Natural killer cell treated with Interleukin-12 subunit alpha and Interleukin-12 subunit beta and Interleukin-15 and Interleukin-18, amount 100 ng/mL, for 72 hours (primary cell): ENCODE data around the gene SMC1A. TPM values are rescaled to one million over a fixed set of nuclear protein-coding genes. Genes with fewer than 3 reads are reported as not detected.
"Not testable (repeated sequence)": the region's sequence is repeated elsewhere in the genome, so short reads cannot be mapped to it uniquely, and the experiment has no call there.

Source experiments
- ATAC-seq, 2 donors: fragments of 150-1000 bp; cut with Tn5 transposase in 1 of 2; sonication (Bioruptor Pico), chemical (Tn5 transposase) in 1 of 2; 2 replicates each; pipeline ENCODE4 v1.10.0; 2021
- DNase-seq: peaks from one replicate; pipeline ENCODE4 v3.0.0; 2022; ENCODE audit warnings: low spot score
- H3K27ac Mint-ChIP-seq, 2 donors: 1 replicate in 1 of 2; 2 replicates in 1 of 2; pipeline ENCODE4 v1.8.0; 2022; ENCODE audit warnings: mixed read lengths in 2 of 2, mild to moderate bottlenecking in 1 of 2, moderate library complexity in 1 of 2
- H3K27me3 Mint-ChIP-seq, 2 donors: 1 replicate in 1 of 2; 2 replicates in 1 of 2; pipeline ENCODE4 v1.8.0; 2022; ENCODE audit warnings: mixed read lengths in 2 of 2
- H3K36me3 Mint-ChIP-seq: one replicate; pipeline ENCODE4 v1.8.0; 2022; ENCODE audit warnings: mixed read lengths
- H3K4me1 Mint-ChIP-seq, 2 donors: 1 replicate in 1 of 2; 2 replicates in 1 of 2; pipeline ENCODE4 v1.8.0; 2022; ENCODE audit warnings: low read depth in 2 of 2, mixed read lengths in 2 of 2, mild to moderate bottlenecking in 1 of 2
- H3K4me3 Mint-ChIP-seq: one replicate; pipeline ENCODE4 v1.8.0; 2022; ENCODE audit warnings: mixed read lengths
- H3K9me3 Mint-ChIP-seq: 2 replicates; pipeline ENCODE4 v1.8.0; 2022; ENCODE audit warnings: mixed read lengths
- total RNA-seq, 2 donors: library from RNA; stranded (reverse); gene quantifications; one replicate each; pipeline ENCODE4 v1.2.3, GENCODE V29; 2022

The SMC1A gene
- total RNA-seq, 2 donors from 2014 or later, result 146 to 147 TPM

DNA sequence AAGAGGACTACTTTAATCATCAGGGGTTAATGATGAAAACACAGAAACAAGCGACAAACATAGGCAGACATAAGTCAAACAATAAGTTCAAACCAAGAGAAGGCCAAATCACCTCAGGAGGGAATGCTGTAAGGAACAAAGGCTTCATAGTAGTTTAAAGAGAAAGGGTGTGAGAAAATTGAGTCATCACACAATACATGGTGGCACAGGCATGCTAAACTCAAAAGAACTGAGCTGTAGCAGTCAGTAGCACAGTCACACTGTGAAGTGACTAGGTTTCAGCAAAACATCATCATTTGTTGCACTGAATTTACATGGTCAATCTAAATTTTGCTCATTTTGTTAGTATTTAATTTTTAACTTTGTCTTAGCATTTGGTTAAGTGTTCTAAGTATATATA is 24.2 kb downstream of the SMC1A start:
- H3K36me3 Mint-ChIP-seq, result peaks cover 32% of the 10 kb centered on the region
- H3K27ac Mint-ChIP-seq, result no peak overlapping the region
- no peak for DNase-seq

DNA sequence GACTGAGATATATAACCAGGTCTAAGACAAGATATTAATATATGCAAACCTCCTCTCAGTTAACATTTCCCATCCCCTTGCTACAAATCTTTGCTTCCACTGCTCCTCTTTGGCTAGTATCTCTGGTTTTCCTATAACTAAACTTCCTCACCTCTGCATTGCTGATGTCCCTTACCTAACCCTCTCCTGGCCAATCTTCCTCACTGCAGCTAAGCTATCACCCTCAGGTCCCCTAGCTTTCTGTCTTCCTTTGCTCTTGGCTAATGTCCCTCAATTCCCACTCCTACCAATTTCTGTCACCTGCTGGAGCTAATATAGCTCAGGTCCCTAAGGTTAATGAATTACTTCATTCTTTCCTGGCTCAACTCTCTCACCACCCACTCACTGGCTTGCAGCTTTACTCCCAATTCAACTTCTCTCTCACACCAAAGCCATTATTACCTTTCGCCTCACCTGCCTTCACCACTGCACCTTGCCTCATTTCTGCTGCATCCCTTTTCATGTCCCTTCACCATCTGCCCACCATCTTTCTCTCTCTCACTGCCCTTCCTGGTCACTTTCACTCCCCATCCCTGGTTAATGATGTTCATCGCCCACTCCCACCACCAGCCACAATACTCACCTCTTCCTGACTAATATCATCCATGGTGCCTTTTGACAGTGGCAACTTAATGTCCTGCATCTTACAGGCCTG is 26.7 kb downstream of the SMC1A start:
- Mint-ChIP-seq H3K27ac (no peak overlapping the region), H3K4me3 (no peak overlapping the region), H3K9me3 (no peaks in the 10 kb centered on the region), H3K36me3 (peaks cover 19% of the 10 kb centered on the region), H3K27me3 (no peaks in the 10 kb centered on the region), H3K4me1 (peaks cover 0 to 3% of the 10 kb centered on the region in 2 donors)
- ATAC-seq (no peak), DNase-seq (no peak)

More for the DNA sequence above, 24.2 kb downstream of the SMC1A start:
- H3K27me3 Mint-ChIP-seq, result no peaks in the 10 kb centered on the region
- H3K4me3 Mint-ChIP-seq, result no peak overlapping the region
- peaks cover 0 to 3% of the 10 kb centered on the region in 2 donors for H3K4me1 Mint-ChIP-seq
- ATAC-seq, result no peak
- H3K9me3 Mint-ChIP-seq, result no peaks in the 10 kb centered on the region

DNA sequence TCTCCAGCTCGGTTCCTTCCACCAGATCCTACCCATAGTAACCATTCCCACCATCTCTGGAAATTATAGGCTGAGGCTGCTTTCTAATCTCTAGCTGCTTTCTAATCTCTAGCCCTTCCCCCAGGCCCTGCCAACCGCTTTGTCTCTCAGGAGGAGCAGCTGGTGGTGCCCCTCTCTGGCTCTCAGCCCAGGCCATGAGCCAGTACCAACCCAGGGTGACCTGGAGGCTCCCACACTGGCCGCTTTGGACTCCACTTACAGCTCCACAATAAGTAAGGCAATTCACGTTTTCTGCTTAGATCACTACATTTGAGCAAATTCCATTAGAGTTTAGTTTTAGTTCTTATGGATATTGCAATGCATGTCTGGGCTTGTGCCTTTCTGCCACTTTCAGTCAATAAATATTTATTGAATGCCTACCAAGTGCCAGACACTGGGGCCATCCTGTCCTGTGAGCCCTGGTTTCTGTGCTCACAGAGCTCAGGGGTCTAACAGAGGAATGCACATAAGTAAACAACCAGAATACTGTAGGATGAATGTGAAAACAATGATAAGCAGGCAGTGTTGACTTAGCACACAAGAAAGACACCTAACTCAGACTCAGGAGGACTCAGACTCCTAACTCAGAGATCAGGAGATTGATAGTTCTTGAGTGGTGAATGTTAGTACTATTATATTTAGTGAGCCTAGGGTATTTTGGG is 38.9 kb downstream of the SMC1A start:
- ATAC-seq (no peak), DNase-seq (no peak)
- H3K27me3 Mint-ChIP-seq, result no peaks in the 10 kb centered on the region
- H3K9me3 Mint-ChIP-seq, result no peaks in the 10 kb centered on the region
- no peaks in the 10 kb centered on the region for H3K36me3 Mint-ChIP-seq
- no peak overlapping the region for H3K4me3 Mint-ChIP-seq
- peaks cover 0 to 5% of the 10 kb centered on the region in 2 donors for H3K4me1 Mint-ChIP-seq
- no peak overlapping the region for H3K27ac Mint-ChIP-seq

DNA sequence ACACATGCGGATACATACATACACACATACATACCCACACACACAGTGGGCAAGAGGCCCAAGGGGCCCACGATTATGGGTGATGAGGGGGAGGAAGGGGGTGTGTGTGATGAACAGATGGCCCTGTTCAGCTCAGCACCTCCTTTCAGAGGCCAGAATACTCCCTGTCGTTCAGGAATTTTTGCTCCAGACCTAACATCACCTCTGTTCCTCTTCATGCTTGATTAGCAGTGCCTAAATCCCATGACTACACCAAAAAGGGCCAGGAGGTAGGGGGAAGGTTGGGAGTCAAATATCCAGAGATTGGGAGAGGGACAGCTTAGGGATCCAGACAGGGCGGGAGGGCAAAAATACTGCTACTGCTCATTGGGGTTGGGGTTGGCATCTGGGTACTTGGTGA is 42.7 kb downstream of the SMC1A start:
- Mint-ChIP-seq H3K9me3 (no peaks in the 10 kb centered on the region), H3K36me3 (peaks cover 9% of the 10 kb centered on the region), H3K27me3 (no peaks in the 10 kb centered on the region), H3K4me3 (no peak overlapping the region), H3K27ac (no peak overlapping the region), H3K4me1 (peaks cover 0 to 8% of the 10 kb centered on the region in 2 donors)
- DNase-seq (no peak), ATAC-seq (no peak)

DNA sequence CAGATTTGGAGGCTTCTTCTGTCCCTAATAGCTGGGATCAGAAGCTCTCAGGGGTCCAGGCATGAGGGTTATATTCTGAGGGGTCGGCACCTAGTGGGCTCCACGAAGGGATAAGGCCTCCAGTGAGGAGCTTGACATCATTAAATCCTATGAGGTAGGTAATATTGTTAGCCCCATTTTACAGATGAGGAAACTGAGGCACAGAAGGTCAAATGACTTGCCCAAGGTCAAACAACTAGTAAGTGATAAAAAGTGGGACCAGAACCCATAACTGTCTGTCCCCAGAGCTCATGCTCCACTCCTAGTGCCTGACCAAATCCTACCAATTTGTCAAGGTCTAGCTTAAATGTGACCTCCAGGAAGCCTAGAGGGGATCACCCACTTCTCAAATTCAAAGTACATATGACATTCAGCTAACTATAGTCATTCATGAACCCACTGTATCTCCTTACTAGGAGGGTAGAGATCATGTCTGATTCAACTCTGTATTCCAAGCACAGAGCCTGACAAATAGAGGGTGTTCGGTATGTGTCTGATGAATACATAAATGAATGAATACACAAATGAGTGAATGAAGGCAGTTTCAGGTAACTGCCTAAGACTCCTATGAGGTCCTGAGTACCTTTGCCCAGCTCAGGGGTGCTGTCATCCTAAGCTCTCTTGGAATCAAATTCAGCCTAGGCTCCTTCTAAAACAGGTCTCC is 43.3 kb downstream of the SMC1A start:
- DNase-seq, result no peak
- H3K4me1 Mint-ChIP-seq, result peaks cover 6 to 14% of the 10 kb centered on the region in 2 donors
- H3K4me3 Mint-ChIP-seq, result no peak overlapping the region
- H3K36me3 Mint-ChIP-seq, result peaks cover 9% of the 10 kb centered on the region
- no peak overlapping the region for H3K27ac Mint-ChIP-seq
- H3K9me3 Mint-ChIP-seq, result no peaks in the 10 kb centered on the region
- no peaks in the 10 kb centered on the region for H3K27me3 Mint-ChIP-seq
- ATAC-seq, result no peak

- H3K9me3 Mint-ChIP-seq, result no peaks in the 10 kb centered on the region
- no peak overlapping the region for H3K27ac Mint-ChIP-seq
- DNase-seq (no peak), ATAC-seq (no peak)
- peaks cover 9% of the 10 kb centered on the region for H3K36me3 Mint-ChIP-seq
- H3K4me3 Mint-ChIP-seq, result no peak overlapping the region
- peaks cover 6 to 14% of the 10 kb centered on the region in 2 donors for H3K4me1 Mint-ChIP-seq
- H3K27me3 Mint-ChIP-seq, result no peaks in the 10 kb centered on the region
Measured at GRCh38 chrX:53377464-53377863, 45.0 kb downstream of the SMC1A start.

- DNase-seq (no peak), ATAC-seq (no peak)
- H3K4me1 Mint-ChIP-seq, result peaks cover 6 to 14% of the 10 kb centered on the region in 2 donors
- H3K36me3 Mint-ChIP-seq, result peaks cover 9% of the 10 kb centered on the region
- H3K27ac Mint-ChIP-seq, result no peak overlapping the region
- H3K4me3 Mint-ChIP-seq, result no peak overlapping the region
- no peaks in the 10 kb centered on the region for H3K27me3 Mint-ChIP-seq
- no peaks in the 10 kb centered on the region for H3K9me3 Mint-ChIP-seq
Measured at GRCh38 chrX:53376888-53377287, 45.6 kb downstream of the SMC1A start.

DNA sequence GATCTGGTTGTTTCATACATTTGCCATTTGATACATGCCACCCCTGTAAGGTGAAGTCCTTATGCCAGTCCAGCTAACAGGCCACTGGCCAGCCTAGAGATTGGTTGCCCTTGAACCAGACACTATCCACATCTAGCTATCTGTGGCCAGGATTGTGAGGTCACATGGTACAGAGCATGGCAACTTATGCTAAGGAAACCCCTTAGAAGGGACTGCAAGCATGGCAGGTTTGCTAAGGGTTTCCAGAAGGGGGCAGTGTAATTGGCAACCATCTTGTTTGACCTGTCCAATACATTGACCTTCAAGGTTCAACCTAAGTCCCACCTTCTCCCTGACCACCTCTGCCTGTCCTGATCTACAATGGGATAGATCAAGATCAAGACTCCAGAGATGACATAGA is 47.5 kb downstream of the SMC1A start:
- no peak overlapping the region for H3K4me3 Mint-ChIP-seq
- H3K4me1 Mint-ChIP-seq, result peaks cover 6 to 9% of the 10 kb centered on the region in 2 donors
- H3K9me3 Mint-ChIP-seq, result no peaks in the 10 kb centered on the region
- DNase-seq (no peak), ATAC-seq (no peak)
- no peaks in the 10 kb centered on the region for H3K27me3 Mint-ChIP-seq
- H3K36me3 Mint-ChIP-seq, result peaks cover 9% of the 10 kb centered on the region
- no peak overlapping the region for H3K27ac Mint-ChIP-seq

DNA sequence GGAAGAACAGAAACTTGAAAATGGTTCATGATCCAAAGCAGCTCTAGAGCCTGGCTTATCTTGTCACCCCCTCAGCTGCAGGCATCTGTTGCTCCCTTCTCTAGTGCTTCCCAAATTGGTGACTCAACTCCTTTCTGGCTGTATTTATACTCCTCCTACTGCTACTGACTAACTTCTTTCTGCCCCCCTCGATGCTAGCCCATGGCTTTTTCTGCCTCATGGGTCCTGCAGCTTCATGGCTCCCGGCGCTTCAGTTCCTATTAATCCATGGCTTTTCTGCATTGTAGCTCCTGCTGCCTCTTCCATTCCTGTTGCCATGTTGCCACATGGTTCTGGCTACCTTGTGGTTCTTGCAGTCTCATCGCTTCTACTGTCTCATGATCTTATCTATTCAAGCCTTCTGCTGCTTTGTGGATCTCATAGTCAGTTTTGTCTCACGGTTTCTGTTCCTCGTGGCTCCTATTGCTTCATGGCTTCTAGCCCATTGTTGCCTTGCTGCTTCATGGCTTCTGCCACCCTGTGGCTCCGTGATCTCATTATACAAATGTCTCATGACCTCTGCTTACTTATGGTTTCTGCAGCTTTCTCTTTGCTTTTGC is 48.1 kb downstream of the SMC1A start:
- Mint-ChIP-seq H3K27me3 (no peaks in the 10 kb centered on the region), H3K27ac (no peak overlapping the region)

DNA sequence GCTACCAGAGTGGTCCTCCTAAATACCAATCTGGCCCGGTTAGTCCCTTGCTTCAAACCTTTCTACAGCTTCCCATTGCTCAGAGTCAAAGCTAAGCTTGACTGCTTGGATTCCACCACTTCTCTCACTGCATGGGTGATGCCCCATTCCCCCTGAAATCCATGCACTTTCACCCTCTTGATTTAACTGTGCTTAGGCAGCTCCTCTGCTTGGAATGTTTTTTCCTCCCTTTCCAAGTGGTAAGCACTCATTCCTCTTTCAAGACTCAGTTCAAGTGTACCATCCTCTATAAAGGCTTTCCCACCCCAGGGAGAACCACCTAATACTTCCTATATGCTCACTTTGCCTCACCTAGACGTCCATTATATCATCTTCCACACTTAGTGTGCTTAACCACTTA is 49.1 kb downstream of the SMC1A start:
- Mint-ChIP-seq H3K27ac (no peak overlapping the region), H3K9me3 (no peaks in the 10 kb centered on the region), H3K4me3 (no peak overlapping the region), H3K36me3 (peaks cover 7% of the 10 kb centered on the region), H3K4me1 (peaks cover 6 to 9% of the 10 kb centered on the region in 2 donors), H3K27me3 (no peaks in the 10 kb centered on the region)
- no peak for DNase-seq
- no peak for ATAC-seq

More for the DNA sequence above, 48.1 kb downstream of the SMC1A start:
- ATAC-seq, result no peak
- H3K4me3 Mint-ChIP-seq, result no peak overlapping the region
- no peak for DNase-seq
- H3K9me3 Mint-ChIP-seq, result no peaks in the 10 kb centered on the region
- peaks cover 9% of the 10 kb centered on the region for H3K36me3 Mint-ChIP-seq
- peaks cover 6 to 9% of the 10 kb centered on the region in 2 donors for H3K4me1 Mint-ChIP-seq

DNA sequence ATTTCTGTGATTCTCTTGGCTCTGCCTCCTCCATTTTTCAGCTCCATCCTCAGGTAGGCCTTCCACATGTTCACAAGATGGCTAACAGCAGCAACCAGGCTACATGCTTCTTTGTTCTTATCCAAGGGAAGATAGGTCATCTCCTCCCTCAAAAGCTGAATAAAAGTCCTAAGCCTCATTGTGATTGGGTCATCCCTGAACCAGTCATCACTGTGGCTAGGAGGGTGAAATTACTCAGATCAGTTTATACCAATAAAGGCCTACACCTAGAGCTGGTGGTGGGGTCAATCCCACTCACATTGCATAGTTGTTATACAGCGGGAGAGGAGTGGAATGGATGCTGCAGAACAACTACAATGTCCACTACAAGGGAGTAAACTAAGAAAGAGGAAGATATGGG is 56.0 kb downstream of the SMC1A start:
- not testable (repeated sequence) for DNase-seq, H3K36me3 Mint-ChIP-seq, H3K27ac Mint-ChIP-seq, ATAC-seq, H3K4me3 Mint-ChIP-seq, H3K9me3 Mint-ChIP-seq, H3K27me3 Mint-ChIP-seq
- peaks cover 7 to 16% of the 10 kb centered on the region in 2 donors for H3K4me1 Mint-ChIP-seq

DNA sequence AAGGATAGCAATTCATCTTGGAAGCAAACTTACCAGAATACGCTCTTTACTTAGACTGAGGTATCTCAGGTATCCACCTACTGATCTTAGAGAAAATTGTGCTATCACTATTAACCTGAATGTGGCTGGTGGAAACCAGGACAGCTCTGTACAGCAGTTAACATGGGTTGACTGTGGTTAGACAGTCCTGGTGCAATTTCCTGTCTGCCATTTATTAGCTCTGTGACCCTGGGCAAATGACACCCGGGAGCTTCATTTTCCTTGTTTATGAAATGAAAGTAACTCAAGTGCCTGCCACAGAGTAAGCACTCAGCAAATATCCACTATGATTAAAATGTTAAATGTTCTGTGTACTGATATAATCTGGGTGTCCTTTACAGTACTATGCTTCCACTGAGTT is 60.0 kb downstream of the SMC1A start:
- ATAC-seq, result peak; percentile 69 to 78
- no peak for DNase-seq
- peak overlapping the region; percentile 33 to 69 for H3K27ac Mint-ChIP-seq
- H3K36me3 Mint-ChIP-seq, result no peaks in the 10 kb centered on the region
- no peak overlapping the region for H3K4me3 Mint-ChIP-seq
- no peaks in the 10 kb centered on the region for H3K27me3 Mint-ChIP-seq
- H3K4me1 Mint-ChIP-seq, result peaks cover 7 to 20% of the 10 kb centered on the region in 2 donors
- no peaks in the 10 kb centered on the region for H3K9me3 Mint-ChIP-seq

DNA sequence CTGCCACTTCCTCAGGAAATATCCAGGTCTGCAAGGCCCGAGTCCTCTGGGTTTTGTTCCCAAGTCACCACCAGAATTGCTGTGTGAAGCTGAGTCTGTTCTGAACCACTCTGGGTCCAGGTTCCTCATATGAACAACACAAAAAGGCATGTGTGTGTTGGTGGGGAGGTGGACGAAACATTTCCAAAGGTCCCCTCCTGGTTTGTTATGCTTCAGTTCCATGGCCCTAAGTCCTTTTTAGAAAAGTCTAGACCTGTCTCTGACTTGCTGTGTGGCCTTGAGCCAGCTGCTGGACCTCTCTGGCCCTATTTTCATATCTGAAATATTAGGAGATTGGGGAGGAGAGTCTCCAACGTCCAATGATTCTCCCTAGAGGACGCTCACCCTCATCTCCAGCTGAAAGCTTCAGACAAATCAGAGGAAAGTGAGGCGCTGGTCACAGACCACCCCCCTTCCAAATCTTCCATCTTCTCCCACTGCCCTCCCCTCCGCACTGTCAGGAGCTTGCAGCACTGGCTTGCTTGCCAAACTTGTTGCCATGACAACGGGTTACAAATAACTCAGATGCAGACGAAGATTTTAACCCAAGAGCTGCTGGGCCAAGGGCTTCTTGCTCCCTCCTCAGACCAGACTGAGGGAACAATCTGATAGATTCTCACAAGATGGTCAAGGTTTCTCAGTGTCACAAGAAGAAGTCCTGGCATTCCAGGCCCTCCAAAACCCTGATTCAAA is 64.5 kb downstream of the SMC1A start:
- ATAC-seq, result no peak

More for the DNA sequence above, 64.5 kb downstream of the SMC1A start:
- H3K27ac Mint-ChIP-seq, result no peak overlapping the region
- H3K27me3 Mint-ChIP-seq, result peaks cover 0 to 11% of the 10 kb centered on the region in 2 donors
- H3K4me1 Mint-ChIP-seq, result peaks cover 5 to 20% of the 10 kb centered on the region in 2 donors
- H3K36me3 Mint-ChIP-seq, result no peaks in the 10 kb centered on the region
- H3K4me3 Mint-ChIP-seq, result no peak overlapping the region
- no peak for DNase-seq
- no peaks in the 10 kb centered on the region for H3K9me3 Mint-ChIP-seq
